GM12878 (cell line): ENCODE results near the gene PROKR1.

Experiments
- CTCF ChIP-seq, 3 experiments: IDR thresholded peaks in 2 of 3; conservative IDR thresholded peaks in 1 of 3; 2 replicates each; pipeline ENCODE4 v1.5.1; 2011; ENCODE audit warnings: low read depth in 3 of 3, low read length in 3 of 3, mild to moderate bottlenecking in 3 of 3, control low read depth in 2 of 3, moderate library complexity in 2 of 3, inconsistent platforms in 1 of 3, mixed read lengths in 1 of 3; ENCODE audit not compliant: control insufficient read depth in 2 of 3, insufficient read depth in 1 of 3; ENCODE audit errors: extremely low read depth in 1 of 3
- FOXM1 ChIP-seq: IDR thresholded peaks from 2 replicates; pipeline ENCODE4 v1.6.1; 2012; ENCODE audit warnings: low read depth, mild to moderate bottlenecking, inconsistent platforms, low read length, moderate library complexity
- NR2C1 ChIP-seq: fragments of 450-650 bp; IDR thresholded peaks from 2 replicates; pipeline ENCODE4 v1.6.1; 2017; ENCODE audit warnings: antibody characterized with exemption, mild to moderate bottlenecking, moderate library complexity
- NR2C2 ChIP-seq: IDR thresholded peaks from 2 replicates; pipeline ENCODE4 v1.6.1; 2011; ENCODE audit warnings: borderline replicate concordance, low read depth; ENCODE audit not compliant: control insufficient read depth, insufficient read length
- RAD21 ChIP-seq: IDR thresholded peaks from 2 replicates; pipeline ENCODE4 v1.6.1; 2011; ENCODE audit warnings: mild to moderate bottlenecking, low read depth, low read length, moderate library complexity; ENCODE audit not compliant: insufficient read depth
- SMC3 ChIP-seq: IDR thresholded peaks from 2 replicates; pipeline ENCODE4 v1.6.1; 2011; ENCODE audit warnings: low read length, improper control_type of control experiment, borderline replicate concordance
- ZSCAN29 ChIP-seq: fragments of 450-650 bp; IDR thresholded peaks from 2 replicates; pipeline ENCODE4 v1.6.1; 2017; ENCODE audit warnings: mild to moderate bottlenecking, moderate library complexity

GRCh38 chr2:68700560-68700959, 57.2 kb downstream of the PROKR1 start:
- TF ChIP-seq CTCF (IDR thresholded peaks at IDR 0.05 in 2 of 3, conservative IDR thresholded peaks at IDR 0.05 in 1 of 3; ENCODE audit: control insufficient read depth in 2 of 3, extremely low read depth in 1 of 3, insufficient read depth in 1 of 3, low read depth in 3 of 3, low read length in 3 of 3): no peak
- no peak for TF ChIP-seq NR2C1
- no peak for TF ChIP-seq FOXM1
- TF ChIP-seq NR2C2: no peak
- TF ChIP-seq SMC3: no peak
- TF ChIP-seq ZSCAN29: no peak
- TF ChIP-seq RAD21: no peak
